Activated CD4-positive, alpha-beta memory T cell treated with anti-CD3 and anti-CD28 coated beads for 36 hours (primary cell): ENCODE data around the gene TSPAN5. TPM values are rescaled to one million over a fixed set of nuclear protein-coding genes. Genes with fewer than 3 reads are reported as not detected.

Source experiments
- CTCF ChIA-PET: fragments of 350-600 bp; sonication (Branson Sonifier 250); formaldehyde crosslinking; loops from one replicate; lab custom pipeline; 2021; ENCODE audit warnings: antibody characterized with exemption, inconsistent platforms; lab: Charles Lee
- POLR2A ChIA-PET: fragments of 350-600 bp; sonication (Branson Sonifier 250); formaldehyde crosslinking; loops from one replicate; lab custom pipeline; 2021; ENCODE audit warnings: antibody characterized with exemption; lab: Charles Lee
- DNase-seq: peaks from one replicate; pipeline ENCODE4 v3.0.0-alpha.2; 2020
- H3K27ac Mint-ChIP-seq: one replicate; pipeline ENCODE4 v1.8.0; 2021; ENCODE audit warnings: mixed read lengths
- H3K27me3 Mint-ChIP-seq: one replicate; pipeline ENCODE4 v1.8.0; 2021; ENCODE audit warnings: mixed read lengths
- H3K36me3 Mint-ChIP-seq: one replicate; pipeline ENCODE4 v1.8.0; 2021; ENCODE audit warnings: mixed read lengths
- H3K4me1 Mint-ChIP-seq: one replicate; pipeline ENCODE4 v1.8.0; 2021; ENCODE audit warnings: low read depth, mixed read lengths
- H3K4me3 Mint-ChIP-seq: one replicate; pipeline ENCODE4 v1.8.0; 2021; ENCODE audit warnings: mild to moderate bottlenecking, mixed read lengths
- H3K9me3 Mint-ChIP-seq: one replicate; pipeline ENCODE4 v1.8.0; 2021; ENCODE audit warnings: mixed read lengths
- intact Hi-C: fragments of 100-400 bp; cut with micrococcal nuclease; formaldehyde crosslinking; loops from one replicate; pipeline ENCODE4 v1.15.1; 2023
- total RNA-seq, 2 experiments: library from RNA; stranded (reverse); gene quantifications; one replicate each; pipeline ENCODE4 v1.2.3, GENCODE V29; 2021

Gene TSPAN5
- total RNA-seq, 2 experiments from 2014 or later: 19.2 to 20.4 TPM

GRCh38 chr4:98452091-98452490 lies 206.3 kb downstream of the TSPAN5 start:
- ChIA-PET CTCF (interaction anchor here (0.6 kb wide), 2 partner anchors 26 to 206 kb away, joined by 3 to 4 read pairs; partner anchors contain the start of gene TSPAN5), POLR2A (interaction anchor here (0.6 kb wide), 1 partner anchor 34 kb away, joined by 3 read pairs; no protein-coding TSS in a partner anchor)
- no peak for DNase-seq
- Mint-ChIP-seq H3K4me1 (peaks cover 26% of the 10 kb centered on the region), H3K27ac (no peak overlapping the region), H3K27me3 (no peaks in the 10 kb centered on the region), H3K4me3 (no peak overlapping the region), H3K9me3 (peaks cover 6% of the 10 kb centered on the region), H3K36me3 (peaks cover 4% of the 10 kb centered on the region)
- intact Hi-C loops: no loop called here

- Mint-ChIP-seq H3K4me3 (no peak overlapping the region), H3K27me3 (no peaks in the 10 kb centered on the region), H3K9me3 (peaks cover 6% of the 10 kb centered on the region), H3K36me3 (no peaks in the 10 kb centered on the region), H3K4me1 (peaks cover 39% of the 10 kb centered on the region), H3K27ac (no peak overlapping the region)
- ChIA-PET CTCF (interaction anchor here (0.6 to 1.6 kb wide), 3 partner anchors 19 to 491 kb away, joined by 3 to 4 read pairs (median 3); partner anchors contain the start of gene EIF4E), POLR2A (interaction anchor here (0.6 kb wide), 1 partner anchor 448 kb away, joined by 3 read pairs; no protein-coding TSS in a partner anchor)
- DNase-seq: peak; percentile 50
- intact Hi-C loops: loop anchor here (5.0 kb wide), 1 partner anchor 548 kb away; the partner anchor contains the start of gene METAP1
Observed at GRCh38 chr4:98448908-98449307, 209.5 kb downstream of the TSPAN5 start.

GRCh38 chr4:98447648-98448047 lies 210.8 kb downstream of the TSPAN5 start:
- no peaks in the 10 kb centered on the region for H3K27me3 Mint-ChIP-seq
- H3K4me1 Mint-ChIP-seq: peaks cover 35% of the 10 kb centered on the region
- DNase-seq: peak; percentile 27
- H3K4me3 Mint-ChIP-seq: no peak overlapping the region
- peaks cover 4% of the 10 kb centered on the region for H3K9me3 Mint-ChIP-seq
- peak overlapping the region; percentile 1 for H3K27ac Mint-ChIP-seq
- intact Hi-C loops: loop anchor here (1.0 to 5.0 kb wide), 4 partner anchors 36 to 550 kb away; partner anchors contain the start of genes METAP1 and STPG2
- H3K36me3 Mint-ChIP-seq: peaks cover 8% of the 10 kb centered on the region
- CTCF ChIA-PET: interaction anchor here (1.2 to 1.9 kb wide), 3 partner anchors 20 to 482 kb away, joined by 3 to 7 read pairs (median 4); partner anchors contain the start of gene EIF4E
- POLR2A ChIA-PET: no interaction called here

GRCh38 chr4:98446499-98447375 lies 211.7 kb downstream of the TSPAN5 start:
- H3K27me3 Mint-ChIP-seq: no peaks in the 10 kb centered on the region
- H3K36me3 Mint-ChIP-seq: peaks cover 15% of the 10 kb centered on the region
- H3K9me3 Mint-ChIP-seq: no peaks in the 10 kb centered on the region
- peaks cover 35% of the 10 kb centered on the region for H3K4me1 Mint-ChIP-seq
- H3K27ac Mint-ChIP-seq: peak overlapping the region; percentile 87
- ChIA-PET POLR2A (interaction anchor here (0.7 kb wide), 1 partner anchor 641 kb away, joined by 3 read pairs; no protein-coding TSS in a partner anchor), CTCF (interaction anchor here (0.6 to 1.9 kb wide), 2 partner anchors 21 to 233 kb away, joined by 3 to 7 read pairs; no protein-coding TSS in a partner anchor)
- intact Hi-C loops: loop anchor here (1.0 to 5.0 kb wide), 7 partner anchors 37 to 607 kb away; partner anchors contain the start of genes EIF4E, METAP1, RAP1GDS1 and STPG2
- DNase-seq: peak; percentile 81
- H3K4me3 Mint-ChIP-seq: peak overlapping the region; percentile 48

GRCh38 chr4:98444371-98444770 lies 214.0 kb downstream of the TSPAN5 start:
- POLR2A ChIA-PET: no interaction called here
- Mint-ChIP-seq H3K27ac (no peak overlapping the region), H3K4me1 (peaks cover 34% of the 10 kb centered on the region), H3K9me3 (no peaks in the 10 kb centered on the region), H3K36me3 (peaks cover 25% of the 10 kb centered on the region), H3K27me3 (no peaks in the 10 kb centered on the region), H3K4me3 (no peak overlapping the region)
- no peak for DNase-seq
- CTCF ChIA-PET: no interaction called here
- intact Hi-C loops: no loop called here

- H3K4me1 Mint-ChIP-seq: peaks cover 5% of the 10 kb centered on the region
- H3K27me3 Mint-ChIP-seq: no peaks in the 10 kb centered on the region
- H3K4me3 Mint-ChIP-seq: no peak overlapping the region
- peaks cover 19% of the 10 kb centered on the region for H3K36me3 Mint-ChIP-seq
- POLR2A ChIA-PET: no interaction called here
- H3K9me3 Mint-ChIP-seq: no peaks in the 10 kb centered on the region
- intact Hi-C loops: no loop called here
- CTCF ChIA-PET: no interaction called here
- no peak for DNase-seq
- H3K27ac Mint-ChIP-seq: no peak overlapping the region
Observed at GRCh38 chr4:98434816-98435215, 223.6 kb downstream of the TSPAN5 start.

GRCh38 chr4:98433691-98434090 lies 224.7 kb downstream of the TSPAN5 start:
- intact Hi-C loops: no loop called here
- Mint-ChIP-seq H3K27ac (no peak overlapping the region), H3K9me3 (no peaks in the 10 kb centered on the region), H3K27me3 (no peaks in the 10 kb centered on the region), H3K36me3 (peaks cover 14% of the 10 kb centered on the region), H3K4me1 (peaks cover 5% of the 10 kb centered on the region), H3K4me3 (no peak overlapping the region)
- CTCF ChIA-PET: interaction anchor here (1.0 to 1.4 kb wide), 2 partner anchors 622 to 971 kb away, joined by 3 to 4 read pairs; no protein-coding TSS in a partner anchor
- no peak for DNase-seq
- POLR2A ChIA-PET: no interaction called here

- ChIA-PET POLR2A (no interaction called here), CTCF (no interaction called here)
- Mint-ChIP-seq H3K4me3 (no peak overlapping the region), H3K27me3 (no peaks in the 10 kb centered on the region), H3K36me3 (peaks cover 6% of the 10 kb centered on the region), H3K27ac (no peak overlapping the region), H3K9me3 (no peaks in the 10 kb centered on the region), H3K4me1 (peaks cover 10% of the 10 kb centered on the region)
- intact Hi-C loops: no loop called here
- no peak for DNase-seq
Observed at GRCh38 chr4:98430708-98431403, 227.6 kb downstream of the TSPAN5 start.

- Mint-ChIP-seq H3K36me3 (peaks cover 38% of the 10 kb centered on the region), H3K27ac (no peak overlapping the region), H3K27me3 (no peaks in the 10 kb centered on the region), H3K9me3 (peaks cover 2% of the 10 kb centered on the region), H3K4me1 (peaks cover 9% of the 10 kb centered on the region), H3K4me3 (no peak overlapping the region)
- CTCF ChIA-PET: no interaction called here
- no peak for DNase-seq
- POLR2A ChIA-PET: no interaction called here
- intact Hi-C loops: no loop called here
Observed at GRCh38 chr4:98423009-98423408, 235.4 kb downstream of the TSPAN5 start.

GRCh38 chr4:98421111-98421510 lies 237.3 kb downstream of the TSPAN5 start:
- no peak overlapping the region for H3K27ac Mint-ChIP-seq
- no peaks in the 10 kb centered on the region for H3K27me3 Mint-ChIP-seq
- POLR2A ChIA-PET: no interaction called here
- intact Hi-C loops: no loop called here
- H3K4me3 Mint-ChIP-seq: no peak overlapping the region
- H3K4me1 Mint-ChIP-seq: peaks cover 6% of the 10 kb centered on the region
- peaks cover 46% of the 10 kb centered on the region for H3K36me3 Mint-ChIP-seq
- peaks cover 2% of the 10 kb centered on the region for H3K9me3 Mint-ChIP-seq
- no peak for DNase-seq
- CTCF ChIA-PET: interaction anchor here (0.6 kb wide), 1 partner anchor 21 kb away, joined by 3 read pairs; no protein-coding TSS in a partner anchor
